Stimulated activated CD4-positive, alpha-beta T cell treated with anti-CD3 and anti-CD28 coated beads, Interleukin-4, amount 100 ng/mL, for 1 hour (primary cell): ENCODE data around the gene GFRA1.

Source experiments
- DNase-seq: peaks from one replicate; pipeline ENCODE4 v3.0.0-alpha.2; 2020

Gene GFRA1

GRCh38 chr10:116240157-116240950 lies 32.7 kb downstream of the GFRA1 start:
- no peak for DNase-seq

- no peak for DNase-seq
These were observed 33.8 kb downstream of the GFRA1 start for GRCh38 chr10:116239229-116239628.

- DNase-seq = no peak
These were observed 35.0 kb downstream of the GFRA1 start for GRCh38 chr10:116237970-116238369.

GRCh38 chr10:116237260-116237659 lies 35.7 kb downstream of the GFRA1 start:
- DNase-seq = no peak

GRCh38 chr10:116233230-116233629 lies 39.8 kb downstream of the GFRA1 start:
- DNase-seq = no peak

- DNase-seq = no peak
These were observed 40.4 kb downstream of the GFRA1 start for GRCh38 chr10:116232613-116233012.

- DNase-seq = no peak
These were observed 46.2 kb downstream of the GFRA1 start for GRCh38 chr10:116226766-116227165.

GRCh38 chr10:116226053-116226452 lies 47.0 kb downstream of the GFRA1 start:
- no peak for DNase-seq

GRCh38 chr10:116223289-116223688 lies 49.7 kb downstream of the GFRA1 start:
- no peak for DNase-seq

- DNase-seq = no peak
These were observed 52.0 kb downstream of the GFRA1 start for GRCh38 chr10:116221053-116221452.

- no peak for DNase-seq
These were observed 56.3 kb downstream of the GFRA1 start for GRCh38 chr10:116216676-116217075.

- DNase-seq = no peak
These were observed 57.4 kb downstream of the GFRA1 start for GRCh38 chr10:116215651-116216050.

- DNase-seq = no peak
These were observed 61.3 kb downstream of the GFRA1 start for GRCh38 chr10:116211682-116212081.

GRCh38 chr10:116210588-116211346 lies 62.2 kb downstream of the GFRA1 start:
- no peak for DNase-seq

GRCh38 chr10:116209781-116210180 lies 63.2 kb downstream of the GFRA1 start:
- no peak for DNase-seq

- no peak for DNase-seq
These were observed 63.9 kb downstream of the GFRA1 start for GRCh38 chr10:116208956-116209567.

GRCh38 chr10:116207690-116208089 lies 65.3 kb downstream of the GFRA1 start:
- DNase-seq = no peak

- no peak for DNase-seq
These were observed 69.3 kb downstream of the GFRA1 start for GRCh38 chr10:116203661-116204060.

- DNase-seq = no peak
These were observed 71.2 kb downstream of the GFRA1 start for GRCh38 chr10:116201670-116202430.

GRCh38 chr10:116201011-116201410 lies 72.0 kb downstream of the GFRA1 start:
- DNase-seq = no peak

GRCh38 chr10:116198676-116199035 lies 74.3 kb downstream of the GFRA1 start:
- no peak for DNase-seq

- no peak for DNase-seq
These were observed 74.9 kb downstream of the GFRA1 start for GRCh38 chr10:116197946-116198675.
